Vagina (tissue), 2 donors: ENCODE data around the gene FHIT.

Experiments
- CTCF ChIP-seq, 3 experiments: fragments of 450-650 bp in 2 of 3; fragments of 200-600 bp in 1 of 3; sonication (generic) in 1 of 3; IDR thresholded peaks; one replicate each; pipeline ENCODE4 v1.5.1; 2017 to 2019; ENCODE audit warnings: antibody characterized with exemption in 3 of 3, mild to moderate bottlenecking in 2 of 3, moderate library complexity in 2 of 3
- POLR2A ChIP-seq, 2 donors: fragments of 450-650 bp; IDR thresholded peaks; one replicate each; pipeline ENCODE4 v1.6.1; 2017; ENCODE audit warnings: antibody characterized with exemption in 2 of 2, mild to moderate bottlenecking in 2 of 2, moderate library complexity in 2 of 2

DNA sequence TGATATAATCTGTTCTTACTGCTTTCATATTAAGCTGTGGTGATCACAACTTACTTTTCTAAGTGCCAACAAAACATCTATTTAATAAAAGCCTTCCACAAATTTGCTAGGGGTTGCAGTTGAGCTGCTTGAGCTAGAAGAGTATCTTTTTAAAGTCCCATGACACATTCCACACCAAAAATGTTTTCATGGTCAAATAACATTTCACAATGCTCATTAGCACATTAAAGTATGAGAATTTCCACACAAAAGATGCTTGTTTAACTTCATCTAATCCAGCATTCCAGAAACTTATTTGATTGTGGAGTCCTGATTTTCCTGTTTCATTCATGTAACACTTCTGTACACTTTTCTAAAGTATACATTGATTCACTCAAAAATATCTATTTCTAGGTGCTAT is 1325.3 kb downstream of the FHIT start:
- no peak for TF ChIP-seq CTCF (IDR thresholded peaks at IDR 0.05)
- no peak for TF ChIP-seq POLR2A (IDR thresholded peaks at IDR 0.05)
